GM21717 (cell line): Measurements from ENCODE around the gene FSTL4.

Experiments
- ATAC-seq: cut with Tn5 transposase; IDR thresholded peaks from one replicate; pipeline ENCODE4 v1.9.1; 2021; ENCODE audit warnings: mild to moderate bottlenecking, moderate library complexity; ENCODE audit not compliant: unreplicated experiment

The FSTL4 gene

GRCh38 chr5:133483406-133484090, 128.8 kb downstream of the FSTL4 start:
- ATAC-seq: no peak

- ATAC-seq: no peak
Observed at GRCh38 chr5:133482028-133482427, 130.3 kb downstream of the FSTL4 start.

DNA sequence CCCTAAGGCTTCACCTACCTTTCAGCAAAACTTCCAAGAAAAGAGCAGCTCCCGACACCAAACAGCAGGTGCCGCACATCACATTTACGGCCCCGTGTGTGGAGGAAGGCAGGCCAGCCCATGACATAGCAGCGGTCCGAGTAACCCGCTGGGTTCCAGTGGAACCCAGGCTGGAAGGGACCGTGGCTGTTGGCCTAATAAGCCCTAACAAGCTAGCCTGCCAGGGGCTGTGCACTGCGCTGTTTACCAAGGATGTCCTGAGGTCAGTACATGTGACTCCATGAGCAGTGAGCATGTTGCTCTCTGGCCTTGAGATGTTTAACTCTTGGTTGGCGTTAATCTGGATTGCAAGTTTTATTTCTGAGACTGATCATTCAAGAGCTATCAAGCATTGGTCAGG, 131.5 kb downstream of the FSTL4 start:
- no peak for ATAC-seq

DNA sequence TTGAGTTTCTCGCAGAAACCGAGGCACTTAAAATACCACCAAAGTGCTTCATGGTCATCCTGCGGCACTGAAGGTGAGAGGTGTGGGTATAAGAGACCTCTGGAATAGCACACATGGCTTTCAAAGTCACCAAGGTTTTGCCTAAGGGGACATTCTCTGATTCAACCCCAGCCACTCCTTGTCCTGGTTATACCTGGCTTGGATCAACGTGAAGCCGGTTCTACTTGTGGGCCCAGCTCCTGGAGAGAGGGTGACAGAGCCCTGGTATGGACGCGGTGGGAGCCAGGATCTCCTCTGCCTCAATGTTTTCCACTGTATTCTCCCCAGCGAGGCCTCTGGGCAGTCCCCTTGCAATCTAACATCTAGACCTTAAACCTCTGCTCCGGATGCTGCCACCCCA, 132.0 kb downstream of the FSTL4 start:
- ATAC-seq: no peak

- no peak for ATAC-seq
Observed at GRCh38 chr5:133478199-133478985, 133.9 kb downstream of the FSTL4 start.

DNA sequence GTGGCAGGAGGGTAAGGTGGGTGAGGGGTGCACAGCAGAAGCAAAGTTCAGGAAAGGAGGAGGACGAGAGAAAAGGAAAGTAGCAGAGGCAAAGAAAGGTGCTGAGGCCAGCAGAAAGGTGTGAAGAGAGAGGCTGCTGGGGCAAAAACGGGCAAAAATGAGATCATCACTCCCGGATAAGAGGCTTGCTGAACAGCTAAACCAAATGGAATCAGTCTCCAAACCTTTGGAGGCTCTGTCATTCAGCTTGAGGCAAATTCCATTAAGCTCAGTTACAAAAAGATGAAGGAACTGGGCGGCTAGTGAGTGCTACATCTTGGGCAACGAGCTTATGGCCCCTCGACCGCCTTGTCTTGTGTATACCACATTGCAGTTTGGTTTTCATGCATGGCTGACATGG, 136.4 kb downstream of the FSTL4 start:
- no peak for ATAC-seq

- no peak for ATAC-seq
Observed at GRCh38 chr5:133474851-133475590, 137.3 kb downstream of the FSTL4 start.

GRCh38 chr5:133473291-133473690, 139.1 kb downstream of the FSTL4 start:
- no peak for ATAC-seq

- no peak for ATAC-seq
Observed at GRCh38 chr5:133472829-133473228, 139.5 kb downstream of the FSTL4 start.

DNA sequence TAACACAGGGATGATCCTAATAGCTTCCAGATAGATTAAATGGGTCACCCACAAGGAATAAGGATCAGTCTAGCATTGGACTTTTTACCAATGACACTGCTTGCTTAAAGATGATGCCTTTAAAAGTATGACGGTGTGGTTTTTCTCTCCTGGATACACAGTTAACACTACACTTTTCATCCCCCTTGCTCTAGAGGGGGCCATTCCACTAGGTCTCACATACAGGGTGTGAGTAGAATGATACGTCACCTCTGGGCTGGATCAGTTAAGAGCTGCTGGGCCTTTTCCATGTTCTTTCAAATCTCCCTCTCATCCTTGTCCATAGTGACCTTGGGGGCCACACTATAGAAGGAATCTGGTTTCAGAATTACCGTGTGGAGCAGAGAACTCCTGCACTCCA, 140.6 kb downstream of the FSTL4 start:
- no peak for ATAC-seq

- no peak for ATAC-seq
Observed at GRCh38 chr5:133470841-133471240, 141.5 kb downstream of the FSTL4 start.

GRCh38 chr5:133469846-133470245, 142.5 kb downstream of the FSTL4 start:
- no peak for ATAC-seq

- no peak for ATAC-seq
Observed at GRCh38 chr5:133469252-133469651, 143.1 kb downstream of the FSTL4 start.

- ATAC-seq: no peak
Observed at GRCh38 chr5:133468596-133468995, 143.7 kb downstream of the FSTL4 start.

DNA sequence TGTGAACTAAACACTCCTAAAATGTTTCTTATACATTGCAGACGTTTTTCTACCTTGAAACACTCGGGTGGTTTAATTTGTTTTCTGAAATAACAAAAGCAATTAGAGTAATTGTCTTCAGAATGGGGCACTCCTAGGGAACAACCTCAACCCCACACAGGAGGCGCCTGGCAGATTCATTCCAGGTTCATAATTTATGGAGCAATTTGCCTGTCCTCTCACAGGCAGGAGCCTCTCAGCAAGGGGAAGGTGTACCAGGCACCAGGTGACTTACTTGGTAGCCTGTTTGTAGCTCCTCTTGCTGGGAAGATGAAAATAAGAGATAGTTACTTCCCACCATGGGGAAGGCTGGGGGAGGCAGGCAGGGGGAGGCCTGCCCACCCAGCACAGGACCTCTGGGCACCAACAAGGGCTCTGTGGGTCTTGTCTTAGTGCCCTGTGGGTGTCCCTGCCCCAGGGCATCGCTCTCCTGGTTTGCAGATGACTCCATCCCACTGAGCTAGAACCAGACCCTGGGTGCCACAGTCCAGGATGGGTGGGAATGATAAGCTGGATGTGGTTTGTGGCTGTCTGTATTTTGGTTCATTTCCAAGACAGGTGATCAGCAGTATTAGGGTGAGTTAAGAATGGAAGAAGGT, 144.4 kb downstream of the FSTL4 start:
- no peak for ATAC-seq

DNA sequence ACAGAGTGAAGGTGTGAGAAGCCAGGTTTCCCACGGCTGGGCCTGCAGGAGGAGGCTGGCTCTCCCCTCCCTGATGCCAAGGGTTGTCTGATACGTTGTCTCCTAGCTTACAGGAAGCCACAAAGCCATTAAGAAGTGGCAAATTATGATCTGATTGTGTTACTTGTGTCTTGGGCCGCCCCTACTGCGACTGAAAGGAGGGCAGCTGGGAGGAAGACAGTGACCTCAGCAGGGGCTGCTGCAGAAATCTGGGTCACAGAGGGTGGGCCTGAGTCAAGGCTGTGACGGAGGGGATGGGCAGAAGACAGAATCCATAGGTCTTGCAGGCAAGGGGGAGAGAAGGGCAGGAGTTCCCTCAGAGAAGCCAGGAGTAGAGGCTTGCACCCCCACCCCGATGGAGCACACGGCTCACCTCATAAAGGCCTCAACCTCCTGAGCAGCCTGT, 145.0 kb downstream of the FSTL4 start:
- ATAC-seq: no peak

DNA sequence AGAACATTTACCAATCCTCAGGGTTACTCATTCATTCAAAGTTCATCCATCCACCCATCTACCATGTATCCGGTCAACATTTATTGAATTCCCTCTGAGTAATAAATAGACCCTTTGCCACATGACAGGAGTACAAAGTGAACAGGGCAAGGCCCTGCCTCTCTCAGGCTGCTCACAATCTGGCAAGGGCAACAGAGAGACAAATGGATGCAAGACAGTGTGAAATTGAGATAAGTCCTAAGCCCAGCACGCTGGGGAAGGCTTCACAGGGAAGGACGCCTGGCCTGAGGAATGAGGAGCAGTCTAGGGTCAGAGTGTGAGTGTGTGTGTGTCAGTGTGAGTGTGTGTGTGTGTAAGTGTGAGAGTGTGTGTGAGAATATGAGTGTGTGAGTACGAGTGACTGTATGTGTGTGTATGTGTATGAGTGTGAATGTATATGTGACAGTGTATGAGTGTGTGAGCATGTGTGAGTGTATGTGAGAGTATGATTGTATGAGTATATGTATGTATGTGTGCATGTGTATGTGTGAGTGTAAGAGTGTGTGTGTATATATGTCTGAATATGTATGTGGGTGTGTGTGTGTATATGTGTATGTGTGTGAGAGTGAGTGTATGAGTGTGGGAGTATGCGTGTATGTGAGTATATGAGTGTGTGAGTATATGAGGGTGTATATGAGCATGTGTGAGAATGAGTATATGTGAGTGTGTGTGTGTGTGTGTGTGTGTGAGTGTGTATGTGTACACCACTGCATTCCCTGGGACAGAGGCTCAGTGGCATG, 145.6 kb downstream of the FSTL4 start:
- ATAC-seq: no peak

- ATAC-seq: no peak
Observed at GRCh38 chr5:133464013-133464412, 148.3 kb downstream of the FSTL4 start.

GRCh38 chr5:133461796-133462516, 150.4 kb downstream of the FSTL4 start:
- ATAC-seq: no peak
